HCT116 (cell line): ENCODE measurements around the gene USP8.

ENCODE experiments used
- EZH2 ChIP-seq: fragments of 200-600 bp; sonication (generic); IDR thresholded peaks from 2 replicates; pipeline ENCODE4 v1.6.1; 2017; ENCODE audit warnings: antibody characterized with exemption, mixed run types
- JUND ChIP-seq: IDR thresholded peaks from 2 replicates; pipeline ENCODE4 v1.6.1; 2012
- POLR2A ChIP-seq: IDR thresholded peaks from 2 replicates; pipeline ENCODE4 v1.7.0; 2011; ENCODE audit warnings: borderline replicate concordance; ENCODE audit not compliant: insufficient read depth, insufficient read length; ENCODE audit errors: extremely low read depth
- TF ChIP-seq, protein P1 (sequence below), 3 experiments: fragments of 200-600 bp in 1 of 3; sonication (generic) in 1 of 3; IDR thresholded peaks in 2 of 3; conservative IDR thresholded peaks in 1 of 3; 2 replicates each; pipeline ENCODE4 v1.5.1; 2012 to 2017; ENCODE audit warnings: low read depth in 2 of 3, low read length in 2 of 3, antibody characterized with exemption in 1 of 3, borderline replicate concordance in 1 of 3, control low read depth in 1 of 3, mild to moderate bottlenecking in 1 of 3, mixed read lengths in 1 of 3, mixed run types in 1 of 3, moderate library complexity in 1 of 3; ENCODE audit not compliant: insufficient read depth in 1 of 3
- TF ChIP-seq, protein P2 (sequence below): IDR thresholded peaks from 2 replicates; pipeline ENCODE4 v1.6.1; 2011; ENCODE audit warnings: mild to moderate bottlenecking, low read length, moderate library complexity; ENCODE audit not compliant: insufficient replicate concordance; ENCODE audit errors: extremely low read depth
- TF ChIP-seq, protein P3 (sequence below): IDR thresholded peaks from 2 replicates; pipeline ENCODE4 v1.6.1; 2012; ENCODE audit warnings: low read depth

DNA sequence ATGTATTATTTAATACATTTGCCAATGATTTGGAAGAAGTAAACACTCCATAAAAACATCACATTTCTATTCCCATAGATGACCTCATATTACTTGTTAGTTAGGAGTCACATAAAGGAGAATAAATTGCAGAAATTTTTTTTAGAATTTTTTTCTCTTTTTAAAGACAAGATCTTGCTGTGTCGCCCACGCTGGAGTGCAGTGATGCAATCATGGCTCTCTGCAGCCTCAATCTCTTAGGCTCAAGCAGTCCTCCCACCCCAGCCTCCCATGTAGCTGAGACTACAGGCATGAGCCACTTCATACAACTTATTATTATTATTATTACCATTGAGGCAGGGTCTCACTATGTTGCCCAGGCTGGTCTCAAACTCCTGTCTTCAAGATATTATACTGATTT lies 12.3 kb upstream of the USP8 start:
- TF ChIP-seq JUND (no peak), POLR2A (no peak), EZH2 (no peak)
- TF ChIP-seq, protein P1, sequence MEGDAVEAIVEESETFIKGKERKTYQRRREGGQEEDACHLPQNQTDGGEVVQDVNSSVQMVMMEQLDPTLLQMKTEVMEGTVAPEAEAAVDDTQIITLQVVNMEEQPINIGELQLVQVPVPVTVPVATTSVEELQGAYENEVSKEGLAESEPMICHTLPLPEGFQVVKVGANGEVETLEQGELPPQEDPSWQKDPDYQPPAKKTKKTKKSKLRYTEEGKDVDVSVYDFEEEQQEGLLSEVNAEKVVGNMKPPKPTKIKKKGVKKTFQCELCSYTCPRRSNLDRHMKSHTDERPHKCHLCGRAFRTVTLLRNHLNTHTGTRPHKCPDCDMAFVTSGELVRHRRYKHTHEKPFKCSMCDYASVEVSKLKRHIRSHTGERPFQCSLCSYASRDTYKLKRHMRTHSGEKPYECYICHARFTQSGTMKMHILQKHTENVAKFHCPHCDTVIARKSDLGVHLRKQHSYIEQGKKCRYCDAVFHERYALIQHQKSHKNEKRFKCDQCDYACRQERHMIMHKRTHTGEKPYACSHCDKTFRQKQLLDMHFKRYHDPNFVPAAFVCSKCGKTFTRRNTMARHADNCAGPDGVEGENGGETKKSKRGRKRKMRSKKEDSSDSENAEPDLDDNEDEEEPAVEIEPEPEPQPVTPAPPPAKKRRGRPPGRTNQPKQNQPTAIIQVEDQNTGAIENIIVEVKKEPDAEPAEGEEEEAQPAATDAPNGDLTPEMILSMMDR (IDR thresholded peaks at IDR 0.05 in 2 of 3, conservative IDR thresholded peaks at IDR 0.05 in 1 of 3; ENCODE audit: borderline replicate concordance in 1 of 3, insufficient read depth in 1 of 3, low read depth in 2 of 3, low read length in 2 of 3), result no peak
- TF ChIP-seq, protein P2, sequence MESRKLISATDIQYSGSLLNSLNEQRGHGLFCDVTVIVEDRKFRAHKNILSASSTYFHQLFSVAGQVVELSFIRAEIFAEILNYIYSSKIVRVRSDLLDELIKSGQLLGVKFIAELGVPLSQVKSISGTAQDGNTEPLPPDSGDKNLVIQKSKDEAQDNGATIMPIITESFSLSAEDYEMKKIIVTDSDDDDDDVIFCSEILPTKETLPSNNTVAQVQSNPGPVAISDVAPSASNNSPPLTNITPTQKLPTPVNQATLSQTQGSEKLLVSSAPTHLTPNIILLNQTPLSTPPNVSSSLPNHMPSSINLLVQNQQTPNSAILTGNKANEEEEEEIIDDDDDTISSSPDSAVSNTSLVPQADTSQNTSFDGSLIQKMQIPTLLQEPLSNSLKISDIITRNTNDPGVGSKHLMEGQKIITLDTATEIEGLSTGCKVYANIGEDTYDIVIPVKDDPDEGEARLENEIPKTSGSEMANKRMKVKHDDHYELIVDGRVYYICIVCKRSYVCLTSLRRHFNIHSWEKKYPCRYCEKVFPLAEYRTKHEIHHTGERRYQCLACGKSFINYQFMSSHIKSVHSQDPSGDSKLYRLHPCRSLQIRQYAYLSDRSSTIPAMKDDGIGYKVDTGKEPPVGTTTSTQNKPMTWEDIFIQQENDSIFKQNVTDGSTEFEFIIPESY, result no peak
- TF ChIP-seq, protein P3, sequence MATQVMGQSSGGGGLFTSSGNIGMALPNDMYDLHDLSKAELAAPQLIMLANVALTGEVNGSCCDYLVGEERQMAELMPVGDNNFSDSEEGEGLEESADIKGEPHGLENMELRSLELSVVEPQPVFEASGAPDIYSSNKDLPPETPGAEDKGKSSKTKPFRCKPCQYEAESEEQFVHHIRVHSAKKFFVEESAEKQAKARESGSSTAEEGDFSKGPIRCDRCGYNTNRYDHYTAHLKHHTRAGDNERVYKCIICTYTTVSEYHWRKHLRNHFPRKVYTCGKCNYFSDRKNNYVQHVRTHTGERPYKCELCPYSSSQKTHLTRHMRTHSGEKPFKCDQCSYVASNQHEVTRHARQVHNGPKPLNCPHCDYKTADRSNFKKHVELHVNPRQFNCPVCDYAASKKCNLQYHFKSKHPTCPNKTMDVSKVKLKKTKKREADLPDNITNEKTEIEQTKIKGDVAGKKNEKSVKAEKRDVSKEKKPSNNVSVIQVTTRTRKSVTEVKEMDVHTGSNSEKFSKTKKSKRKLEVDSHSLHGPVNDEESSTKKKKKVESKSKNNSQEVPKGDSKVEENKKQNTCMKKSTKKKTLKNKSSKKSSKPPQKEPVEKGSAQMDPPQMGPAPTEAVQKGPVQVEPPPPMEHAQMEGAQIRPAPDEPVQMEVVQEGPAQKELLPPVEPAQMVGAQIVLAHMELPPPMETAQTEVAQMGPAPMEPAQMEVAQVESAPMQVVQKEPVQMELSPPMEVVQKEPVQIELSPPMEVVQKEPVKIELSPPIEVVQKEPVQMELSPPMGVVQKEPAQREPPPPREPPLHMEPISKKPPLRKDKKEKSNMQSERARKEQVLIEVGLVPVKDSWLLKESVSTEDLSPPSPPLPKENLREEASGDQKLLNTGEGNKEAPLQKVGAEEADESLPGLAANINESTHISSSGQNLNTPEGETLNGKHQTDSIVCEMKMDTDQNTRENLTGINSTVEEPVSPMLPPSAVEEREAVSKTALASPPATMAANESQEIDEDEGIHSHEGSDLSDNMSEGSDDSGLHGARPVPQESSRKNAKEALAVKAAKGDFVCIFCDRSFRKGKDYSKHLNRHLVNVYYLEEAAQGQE, result no peak
